CD4-positive, alpha-beta T cell treated with Interleukin-12 subunit alpha and Interleukin-12 subunit beta, for 1 hour (primary cell): Measurements from ENCODE around the gene UCP3.

Experiments used
- DNase-seq: peaks from one replicate; pipeline ENCODE4 v3.0.0-alpha.2; 2020

Gene UCP3

DNA sequence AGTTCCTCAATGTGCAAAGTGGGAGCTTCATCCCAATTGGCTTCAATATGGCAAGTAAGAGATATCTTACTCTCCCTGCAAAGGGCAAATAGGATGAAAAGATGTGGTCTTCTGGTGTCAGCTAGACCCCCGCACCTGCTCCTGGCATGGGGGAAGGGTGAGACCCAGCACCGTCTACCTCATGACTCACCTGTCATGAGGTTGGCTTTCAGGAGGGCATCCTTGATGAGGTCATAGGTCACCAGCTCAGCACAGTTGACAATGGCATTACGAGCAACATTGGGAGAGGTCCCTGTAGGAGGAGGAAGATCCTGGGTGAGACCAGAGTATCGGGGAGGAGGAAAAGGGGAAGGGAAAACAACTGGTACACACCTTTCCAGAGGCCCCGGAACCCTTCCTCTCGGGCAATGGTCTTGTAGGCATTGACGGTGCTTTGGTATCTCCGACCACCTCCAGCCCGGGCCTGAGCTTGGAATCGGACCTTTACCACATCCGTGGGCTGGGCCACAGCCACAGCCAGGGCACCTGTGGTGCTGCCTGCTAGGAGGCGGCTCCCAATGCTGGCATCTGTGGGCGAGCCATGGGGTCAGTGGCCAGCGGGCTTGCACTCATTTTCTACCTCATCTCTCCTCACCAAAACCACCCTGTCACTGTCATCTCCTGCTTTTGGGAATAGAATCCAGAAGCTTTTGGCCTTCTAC is 32.3 kb downstream of the UCP3 start:
- DNase-seq: no peak

DNA sequence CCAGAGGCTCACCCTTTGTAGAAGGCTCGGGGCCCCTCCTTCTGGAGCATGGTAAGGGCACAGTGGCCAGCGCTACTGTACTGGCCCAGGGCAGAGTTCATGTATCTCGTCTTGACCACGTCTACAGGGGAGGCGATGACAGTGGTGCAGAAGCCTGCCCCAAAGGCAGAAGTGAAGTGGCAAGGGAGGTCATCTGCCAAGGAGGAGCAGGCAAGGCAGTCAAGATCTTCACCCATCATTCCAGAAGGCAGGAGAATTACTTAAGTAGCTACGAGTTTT is 33.5 kb downstream of the UCP3 start:
- no peak for DNase-seq

- DNase-seq: peak; percentile 23
These were observed 34.0 kb downstream of the UCP3 start for GRCh38 chr11:73974604-73975478.

DNA sequence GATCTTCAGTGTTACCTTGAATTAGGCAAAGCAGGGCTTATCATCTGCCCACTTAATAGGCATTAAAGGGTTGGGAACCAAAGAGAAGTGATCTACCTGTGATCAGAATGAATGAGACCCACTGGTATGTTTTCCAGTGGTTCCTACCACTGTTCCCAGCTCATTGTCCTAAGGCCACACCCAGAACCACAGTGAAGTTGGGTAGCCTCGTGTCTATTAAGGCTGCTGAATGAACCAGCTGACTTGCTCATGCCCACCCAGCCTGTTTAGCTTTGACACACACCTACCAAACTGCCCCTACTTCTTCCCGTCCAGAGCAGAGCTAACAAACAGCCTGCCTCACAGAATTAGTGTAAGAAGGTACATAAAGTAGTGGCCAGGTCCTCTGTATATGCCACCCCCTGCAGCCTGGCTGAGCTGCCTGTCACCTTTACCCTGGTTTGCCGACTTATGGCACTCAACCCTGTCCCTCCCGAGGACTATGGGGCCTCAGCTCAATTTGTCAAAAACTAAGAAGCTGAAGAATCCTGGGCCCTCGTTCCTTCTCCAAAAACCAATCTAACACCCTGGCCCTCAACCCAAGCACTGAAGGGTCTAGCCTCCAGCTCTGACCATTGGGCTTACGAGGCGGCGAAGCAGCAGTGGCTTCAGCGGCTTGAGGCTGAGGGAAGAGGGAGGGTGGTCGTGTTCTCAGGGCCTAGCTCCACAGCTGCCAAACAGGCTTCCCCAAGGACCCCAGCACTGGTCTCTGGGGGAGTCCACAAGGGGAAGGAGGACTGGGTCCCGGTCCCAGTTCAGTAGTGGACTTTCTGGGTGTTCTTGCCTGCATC is 36.0 kb downstream of the UCP3 start:
- DNase-seq: peak; percentile 32

DNA sequence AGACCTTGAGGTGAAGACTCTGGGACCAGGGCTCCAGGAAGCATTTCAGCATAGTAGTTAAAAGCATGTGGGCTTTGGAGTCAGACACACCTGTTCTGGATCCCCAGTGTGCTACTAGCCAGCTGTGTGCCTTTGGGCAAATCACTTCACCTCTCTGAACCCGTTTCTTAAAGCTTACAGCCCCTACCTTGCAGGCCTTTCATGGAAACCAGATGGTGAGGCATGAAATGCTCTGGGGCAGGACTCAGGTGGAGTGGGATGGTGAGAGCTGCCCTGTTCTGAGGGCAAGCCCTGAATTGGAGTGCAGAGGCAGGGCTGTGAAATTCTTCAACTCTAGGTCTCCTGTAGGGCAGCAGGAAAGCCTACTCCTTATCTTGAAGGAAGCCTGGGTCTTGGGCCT is 36.7 kb downstream of the UCP3 start:
- peak; percentile 44 for DNase-seq

- peak; percentile 53 for DNase-seq
These were observed 37.6 kb downstream of the UCP3 start for GRCh38 chr11:73971175-73971719.

DNA sequence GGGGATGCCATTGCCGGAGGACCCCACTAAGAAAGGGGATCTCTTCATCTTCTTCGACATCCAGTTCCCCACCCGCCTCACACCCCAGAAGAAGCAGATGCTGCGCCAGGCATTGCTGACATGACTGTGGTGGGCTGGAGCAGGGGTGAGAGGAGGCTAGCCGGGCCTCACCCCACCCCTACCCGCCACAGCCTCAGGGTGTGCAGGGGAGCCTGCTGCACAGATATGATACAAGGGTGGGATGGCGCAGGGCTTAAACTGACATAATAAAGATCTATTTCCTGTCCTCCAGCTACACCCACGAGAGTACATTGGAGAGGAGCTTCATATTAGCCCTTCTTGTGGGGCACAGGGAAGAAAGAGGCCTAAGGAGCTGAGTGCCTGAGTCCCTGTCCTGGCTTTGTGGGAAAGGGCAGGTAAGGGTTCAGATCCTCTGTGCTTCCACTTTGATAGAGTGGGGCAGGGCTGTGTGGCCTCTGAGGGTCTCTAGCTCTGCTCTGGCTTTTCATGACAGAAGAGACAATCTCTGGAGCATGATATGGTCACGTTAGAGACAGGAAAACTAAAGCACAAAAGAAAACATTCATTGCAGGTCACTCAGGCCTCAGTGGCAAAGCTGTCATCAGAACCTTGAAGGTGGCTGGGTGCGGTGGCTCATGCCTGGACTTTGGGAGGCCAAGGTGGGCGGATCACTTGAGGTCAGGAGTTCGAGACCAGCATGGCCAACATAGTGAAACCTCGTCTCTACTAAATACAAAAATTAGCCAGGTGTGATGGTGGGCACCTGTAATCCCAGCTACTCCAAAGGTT is 38.7 kb downstream of the UCP3 start:
- DNase-seq: peak; percentile 69

GRCh38 chr11:73969091-73969490 is 39.8 kb downstream of the UCP3 start:
- DNase-seq: peak; percentile 24

- DNase-seq: no peak
These were observed 40.4 kb downstream of the UCP3 start for GRCh38 chr11:73968356-73968966.

GRCh38 chr11:73965764-73966121 is 43.1 kb downstream of the UCP3 start:
- DNase-seq: no peak

DNA sequence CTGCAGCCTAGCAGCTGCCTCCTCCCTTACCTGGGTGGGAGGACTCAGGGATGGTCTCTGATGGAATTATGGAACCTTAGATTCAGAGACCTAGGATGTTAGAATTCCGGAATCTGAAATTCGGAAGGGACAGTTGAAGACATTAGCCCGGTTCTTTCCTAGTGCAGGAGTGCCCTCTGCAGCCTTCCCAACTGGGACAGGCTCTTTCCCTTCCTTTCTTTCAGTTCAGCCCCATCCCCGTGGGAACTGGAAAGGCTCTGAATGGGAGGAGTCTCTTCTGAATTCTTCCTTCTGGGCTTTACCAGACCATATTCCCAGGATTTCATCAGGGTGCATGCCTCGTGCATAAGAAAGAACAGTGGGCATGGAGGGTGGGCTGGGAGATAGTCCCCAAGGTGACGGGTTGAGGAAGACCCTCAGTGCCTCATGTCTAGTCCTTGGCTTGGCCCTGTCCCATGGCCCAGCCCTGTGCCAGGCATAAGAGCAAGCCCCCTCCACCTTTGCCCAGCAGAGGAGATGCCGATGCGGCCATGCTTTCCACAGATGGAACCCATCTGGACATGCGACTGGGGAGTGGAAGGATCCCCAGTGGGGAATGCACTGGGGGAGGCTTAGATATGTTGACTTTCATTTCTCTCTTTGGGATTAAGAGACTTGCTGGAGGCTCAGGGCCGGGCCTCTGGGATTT is 43.7 kb downstream of the UCP3 start:
- DNase-seq: no peak

GRCh38 chr11:73963861-73964260 is 45.0 kb downstream of the UCP3 start:
- DNase-seq: no peak

- DNase-seq: no peak
These were observed 46.7 kb downstream of the UCP3 start for GRCh38 chr11:73962101-73962705.

DNA sequence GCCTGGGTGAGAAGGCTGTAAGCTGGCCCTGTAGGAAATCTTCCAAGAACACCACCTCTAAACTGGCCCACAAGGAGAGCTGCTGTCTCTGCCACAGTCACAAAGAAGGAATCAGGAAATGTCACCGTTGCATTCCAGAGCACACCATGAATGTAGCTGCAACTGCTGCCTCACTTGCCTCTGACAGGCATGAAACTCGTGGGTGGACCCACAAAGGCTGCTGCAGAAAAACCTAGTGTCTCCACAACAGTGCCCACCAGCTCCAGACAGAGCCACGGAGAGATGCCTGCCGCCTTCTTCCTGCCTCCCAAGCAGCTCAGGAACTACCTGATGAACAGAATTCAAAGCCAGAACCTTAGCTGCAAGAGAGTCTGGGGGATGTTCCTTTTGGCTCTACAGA is 47.6 kb downstream of the UCP3 start:
- no peak for DNase-seq

GRCh38 chr11:73958521-73959141 is 50.3 kb downstream of the UCP3 start:
- no peak for DNase-seq

- no peak for DNase-seq
These were observed 51.1 kb downstream of the UCP3 start for GRCh38 chr11:73957654-73958361.

- DNase-seq: no peak
These were observed 51.8 kb downstream of the UCP3 start for GRCh38 chr11:73956876-73957653.

GRCh38 chr11:73951797-73952196 is 57.1 kb downstream of the UCP3 start:
- no peak for DNase-seq
